BE2C (cell line): ENCODE results near the gene GNB1L.

Source experiments
- DNase-seq: peaks from one replicate; pipeline ENCODE4 v3.0.0-alpha.2; 2020
- H3K27me3 ChIP-seq: fragments of 250-450 bp; sonication (Bioruptor Pico); 2 replicates; pipeline ENCODE4 v1.5.1; 2020; ENCODE audit warnings: mild to moderate bottlenecking
- H3K36me3 ChIP-seq: fragments of 250-450 bp; sonication (Bioruptor Pico); 2 replicates; pipeline ENCODE4 v1.5.1; 2020; ENCODE audit warnings: mild to moderate bottlenecking
- H3K4me1 ChIP-seq: fragments of 250-450 bp; sonication (Bioruptor Pico); 2 replicates; pipeline ENCODE4 v1.5.1; 2020
- H3K4me3 ChIP-seq: 2 replicates; pipeline ENCODE4 v1.5.1; 2011; ENCODE audit warnings: low read depth, low read length
- H3K9me3 ChIP-seq: fragments of 250-450 bp; sonication (Bioruptor Pico); 2 replicates; pipeline ENCODE4 v1.5.1; 2020
- CTCF ChIP-seq: IDR thresholded peaks from 2 replicates; pipeline ENCODE4 v1.5.1; 2012; ENCODE audit warnings: mild to moderate bottlenecking, low read depth, low read length

Gene GNB1L

DNA sequence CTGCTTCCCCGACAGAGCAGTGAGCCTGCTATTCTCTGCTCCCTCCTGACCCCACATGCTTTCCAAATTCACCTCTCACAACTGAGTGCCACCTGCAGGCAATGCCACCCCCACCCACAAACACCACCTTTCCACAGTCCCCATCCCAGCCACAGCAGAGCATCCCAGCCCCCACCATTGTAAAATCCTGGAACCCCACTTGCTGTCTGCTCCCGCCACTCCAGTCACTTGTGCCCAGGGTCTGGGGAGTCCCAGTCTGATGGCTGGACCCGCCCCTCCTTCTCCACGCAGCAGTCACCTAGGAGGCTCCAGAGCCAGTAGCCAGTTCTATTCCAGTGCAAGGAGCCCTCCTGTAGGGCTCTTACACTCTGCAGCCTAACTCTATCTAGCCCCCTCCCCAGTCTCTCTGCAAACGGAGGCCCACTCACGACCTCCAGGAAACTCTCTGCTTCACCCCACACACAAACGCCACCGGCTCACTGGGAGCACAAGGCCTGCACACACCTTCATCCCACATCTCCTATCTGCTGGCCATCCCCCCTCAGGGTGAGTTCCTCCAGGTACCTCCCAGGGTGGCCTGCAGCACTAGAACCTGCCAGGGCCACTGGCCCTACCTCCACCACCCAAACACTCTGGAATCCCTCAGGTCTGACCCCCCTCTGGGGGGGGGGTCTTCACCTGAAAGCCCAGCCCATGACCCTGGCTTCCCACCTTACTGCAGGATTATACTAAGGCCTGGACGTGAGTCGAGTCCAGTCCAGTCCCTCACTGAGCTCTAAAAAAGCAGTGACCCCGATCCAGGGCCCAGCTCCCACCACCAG is 1.4 kb downstream of the GNB1L start:
- no peak for DNase-seq
- peak overlapping the region; percentile 97 for H3K4me3 ChIP-seq
- H3K36me3 ChIP-seq: peaks cover 28% of the 10 kb centered on the region
- peaks cover 4% of the 10 kb centered on the region; the same call in 1 of the 2 replicates for H3K4me1 ChIP-seq
- H3K27me3 ChIP-seq: no peaks in the 10 kb centered on the region
- TF ChIP-seq CTCF: no peak
- H3K9me3 ChIP-seq: no peaks in the 10 kb centered on the region

GRCh38 chr22:19852177-19852781 is 2.4 kb downstream of the GNB1L start:
- Histone ChIP-seq H3K27me3 (no peaks in the 10 kb centered on the region), H3K9me3 (no peaks in the 10 kb centered on the region; the same call in 1 of the 2 replicates), H3K4me1 (peaks cover 4% of the 10 kb centered on the region; the same call in 1 of the 2 replicates), H3K36me3 (peaks cover 29% of the 10 kb centered on the region), H3K4me3 (no peak overlapping the region)
- DNase-seq: no peak
- TF ChIP-seq CTCF: no peak

GRCh38 chr22:19851291-19852176 is 3.1 kb downstream of the GNB1L start:
- Histone ChIP-seq H3K27me3 (no peaks in the 10 kb centered on the region), H3K4me3 (no peak overlapping the region), H3K36me3 (peaks cover 34% of the 10 kb centered on the region), H3K4me1 (peaks cover 4% of the 10 kb centered on the region; the same call in 1 of the 2 replicates), H3K9me3 (no peaks in the 10 kb centered on the region; the same call in 1 of the 2 replicates)
- no peak for DNase-seq
- no peak for TF ChIP-seq CTCF

- no peaks in the 10 kb centered on the region for H3K27me3 ChIP-seq
- no peak for TF ChIP-seq CTCF
- H3K4me1 ChIP-seq: no peaks in the 10 kb centered on the region; the same call in 1 of the 2 replicates
- no peaks in the 10 kb centered on the region; the same call in 1 of the 2 replicates for H3K9me3 ChIP-seq
- H3K4me3 ChIP-seq: no peak overlapping the region
- peaks cover 34% of the 10 kb centered on the region for H3K36me3 ChIP-seq
- DNase-seq: no peak
Measured at GRCh38 chr22:19850763-19851109, 3.9 kb downstream of the GNB1L start.

GRCh38 chr22:19849835-19850762 is 4.6 kb downstream of the GNB1L start:
- Histone ChIP-seq H3K9me3 (no peaks in the 10 kb centered on the region; the same call in 1 of the 2 replicates), H3K36me3 (peaks cover 34% of the 10 kb centered on the region), H3K4me1 (peaks cover 1% of the 10 kb centered on the region), H3K27me3 (no peaks in the 10 kb centered on the region), H3K4me3 (no peak overlapping the region)
- no peak for TF ChIP-seq CTCF
- no peak for DNase-seq
